ENCODE measurements around the gene FGF14. TPM values are rescaled to one million over a fixed set of nuclear protein-coding genes. Genes with fewer than 3 reads are reported as not detected.

FGF14 gene
- total RNA-seq, 2 donors from 2014 or later, result under 0.01 to 0.28 TPM

DNA sequence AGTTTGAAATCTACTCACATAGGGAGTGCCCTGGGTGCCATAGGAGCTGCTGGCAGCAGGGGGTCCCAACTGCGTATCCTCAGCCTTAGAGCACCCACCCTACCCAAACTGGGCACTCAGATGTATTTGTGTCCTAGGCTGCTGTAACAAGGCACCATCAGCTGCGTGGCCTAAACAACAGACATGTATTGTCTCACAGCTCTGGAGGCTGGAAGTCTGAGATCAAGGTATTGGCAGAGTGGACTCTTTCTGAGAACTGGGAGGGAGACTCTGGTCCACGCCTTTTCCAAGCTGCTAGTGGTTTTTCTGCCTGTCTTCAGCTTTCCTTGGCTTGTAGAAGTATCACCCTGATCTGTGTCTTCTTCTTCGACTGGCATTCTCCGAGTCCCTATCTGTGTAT lies 83.6 kb downstream of the FGF14 start:
- DNase-seq (ENCODE audit: low spot score), result no peak
- Histone ChIP-seq H3K36me3 (no peaks in the 10 kb centered on the region), H3K27me3 (replicated peaks; ENCODE audit: insufficient read depth) (no peaks in the 10 kb centered on the region), H3K4me3 (no peak overlapping the region), H3K4me1 (replicated peaks) (no peaks in the 10 kb centered on the region), H3K27ac (no peak overlapping the region), H3K9me3 (no peaks in the 10 kb centered on the region)
- WGBS, result 90% methylated on average over 5 of the region's 5 CpGs
- TF ChIP-seq, protein P1, sequence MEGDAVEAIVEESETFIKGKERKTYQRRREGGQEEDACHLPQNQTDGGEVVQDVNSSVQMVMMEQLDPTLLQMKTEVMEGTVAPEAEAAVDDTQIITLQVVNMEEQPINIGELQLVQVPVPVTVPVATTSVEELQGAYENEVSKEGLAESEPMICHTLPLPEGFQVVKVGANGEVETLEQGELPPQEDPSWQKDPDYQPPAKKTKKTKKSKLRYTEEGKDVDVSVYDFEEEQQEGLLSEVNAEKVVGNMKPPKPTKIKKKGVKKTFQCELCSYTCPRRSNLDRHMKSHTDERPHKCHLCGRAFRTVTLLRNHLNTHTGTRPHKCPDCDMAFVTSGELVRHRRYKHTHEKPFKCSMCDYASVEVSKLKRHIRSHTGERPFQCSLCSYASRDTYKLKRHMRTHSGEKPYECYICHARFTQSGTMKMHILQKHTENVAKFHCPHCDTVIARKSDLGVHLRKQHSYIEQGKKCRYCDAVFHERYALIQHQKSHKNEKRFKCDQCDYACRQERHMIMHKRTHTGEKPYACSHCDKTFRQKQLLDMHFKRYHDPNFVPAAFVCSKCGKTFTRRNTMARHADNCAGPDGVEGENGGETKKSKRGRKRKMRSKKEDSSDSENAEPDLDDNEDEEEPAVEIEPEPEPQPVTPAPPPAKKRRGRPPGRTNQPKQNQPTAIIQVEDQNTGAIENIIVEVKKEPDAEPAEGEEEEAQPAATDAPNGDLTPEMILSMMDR (IDR thresholded peaks at IDR 0.05), result no peak
- no peak for TF ChIP-seq POLR2A (IDR thresholded peaks at IDR 0.05)
- TF ChIP-seq POLR2AphosphoS5 (IDR thresholded peaks at IDR 0.05), result no peak
- intact Hi-C loops (cut with DNase I), result no loop called here

DNA sequence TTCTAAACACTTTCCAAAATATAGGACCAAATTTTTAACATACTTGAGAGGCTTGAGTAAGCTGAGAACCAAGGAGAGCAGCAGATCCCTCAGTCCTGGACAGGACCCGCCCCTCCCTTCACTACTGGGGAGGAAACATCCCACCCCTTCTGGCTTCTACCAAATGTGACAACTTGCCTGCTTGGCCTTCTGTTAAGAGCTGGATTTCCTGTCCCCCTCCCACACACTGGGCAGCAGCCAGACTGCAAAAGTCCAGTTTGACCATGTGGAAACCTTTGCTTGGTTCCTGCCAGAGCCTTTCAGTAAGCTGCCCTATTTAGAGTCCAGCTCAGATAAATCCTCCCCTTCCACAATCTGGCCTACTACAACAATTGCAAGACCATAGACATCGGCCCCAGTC lies 84.3 kb downstream of the FGF14 start:
- no peak overlapping the region for H3K27ac ChIP-seq
- intact Hi-C loops (cut with DNase I), result no loop called here
- H3K4me1 ChIP-seq (replicated peaks), result no peaks in the 10 kb centered on the region
- 59% methylated on average over 2 of the region's 2 CpGs for WGBS
- TF ChIP-seq POLR2A (IDR thresholded peaks at IDR 0.05) (no peak), POLR2AphosphoS5 (IDR thresholded peaks at IDR 0.05) (no peak)
- TF ChIP-seq, protein P1 (IDR thresholded peaks at IDR 0.05), result no peak
- no peaks in the 10 kb centered on the region for H3K27me3 ChIP-seq (replicated peaks; ENCODE audit: insufficient read depth)
- no peaks in the 10 kb centered on the region for H3K36me3 ChIP-seq
- H3K4me3 ChIP-seq, result no peak overlapping the region
- H3K9me3 ChIP-seq, result no peaks in the 10 kb centered on the region
- DNase-seq (ENCODE audit: low spot score), result no peak

DNA sequence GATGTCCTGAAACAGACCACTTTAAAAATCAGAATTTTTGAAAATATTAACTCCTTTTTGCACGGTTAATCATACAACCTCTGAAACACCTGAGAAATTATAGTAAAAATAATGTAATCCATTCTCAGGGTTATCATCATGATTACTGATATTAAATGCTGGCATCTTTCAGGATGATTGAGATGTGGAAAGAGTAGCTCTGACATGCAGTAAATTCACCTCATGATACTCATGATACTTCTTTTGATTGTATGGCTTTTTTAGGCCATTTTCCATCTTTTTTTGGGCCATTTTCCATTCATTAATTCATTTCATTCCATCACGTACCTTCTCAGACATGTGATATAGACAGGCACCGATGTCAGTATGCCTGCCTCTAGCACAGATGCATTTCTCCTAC lies 85.1 kb downstream of the FGF14 start:
- H3K27ac ChIP-seq, result no peak overlapping the region
- WGBS, result 92% methylated on average over 3 of the region's 3 CpGs
- H3K4me3 ChIP-seq, result no peak overlapping the region
- H3K4me1 ChIP-seq (replicated peaks), result no peaks in the 10 kb centered on the region
- H3K9me3 ChIP-seq, result no peaks in the 10 kb centered on the region
- no peaks in the 10 kb centered on the region for H3K36me3 ChIP-seq
- no peaks in the 10 kb centered on the region for H3K27me3 ChIP-seq (replicated peaks; ENCODE audit: insufficient read depth)
- no peak for DNase-seq (ENCODE audit: low spot score)
- TF ChIP-seq, protein P1 (IDR thresholded peaks at IDR 0.05), result no peak
- TF ChIP-seq POLR2A (IDR thresholded peaks at IDR 0.05) (no peak), POLR2AphosphoS5 (IDR thresholded peaks at IDR 0.05) (no peak)
- intact Hi-C loops (cut with DNase I), result no loop called here

DNA sequence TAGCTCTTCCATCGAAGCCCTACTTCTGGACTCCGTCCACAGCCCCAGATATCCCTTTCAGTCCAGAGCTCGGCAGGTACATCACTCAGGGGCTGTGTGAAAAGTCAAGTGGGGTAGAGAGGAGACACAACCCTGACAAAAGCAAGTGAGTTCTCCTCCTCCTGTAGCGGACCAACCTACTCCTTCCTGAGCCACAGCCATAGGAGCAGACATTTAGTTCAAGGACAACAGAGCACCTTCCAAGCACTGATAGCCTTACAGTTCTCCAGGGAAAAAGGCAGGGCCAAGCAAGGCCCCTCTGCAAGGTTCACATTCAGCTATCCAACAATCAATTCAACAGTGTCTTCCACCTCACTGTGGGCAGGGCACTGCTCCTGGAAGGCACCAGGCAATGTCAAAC lies 89.0 kb downstream of the FGF14 start:
- TF ChIP-seq POLR2AphosphoS5 (IDR thresholded peaks at IDR 0.05), result no peak
- Histone ChIP-seq H3K4me3 (no peak overlapping the region), H3K36me3 (no peaks in the 10 kb centered on the region), H3K27me3 (replicated peaks; ENCODE audit: insufficient read depth) (no peaks in the 10 kb centered on the region), H3K4me1 (replicated peaks) (no peaks in the 10 kb centered on the region), H3K9me3 (no peaks in the 10 kb centered on the region), H3K27ac (no peak overlapping the region)
- DNase-seq (ENCODE audit: low spot score), result no peak
- intact Hi-C loops (cut with DNase I), result no loop called here
- WGBS, result 91% methylated on average over 4 of the region's 4 CpGs

DNA sequence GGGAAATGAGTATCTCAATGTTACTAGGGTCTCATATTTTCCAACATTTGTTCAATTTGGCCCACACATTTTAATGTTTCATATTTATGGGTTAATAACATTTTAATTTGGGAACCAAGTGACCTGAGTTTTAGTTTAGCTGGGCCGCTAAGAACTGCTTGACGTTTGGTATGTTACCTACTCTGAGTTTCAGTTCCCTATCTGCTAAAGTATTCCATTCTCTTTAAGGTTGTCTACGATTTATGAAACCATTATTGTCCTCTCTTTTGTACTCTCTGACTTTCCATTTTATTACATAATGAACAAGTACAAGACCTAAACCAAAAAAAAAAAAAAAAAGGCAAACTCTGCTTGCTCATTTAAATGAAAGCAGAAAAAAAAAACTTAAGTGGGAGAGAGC lies 89.9 kb downstream of the FGF14 start:
- no peak for DNase-seq (ENCODE audit: low spot score)
- Histone ChIP-seq H3K9me3 (no peaks in the 10 kb centered on the region), H3K4me1 (replicated peaks) (no peaks in the 10 kb centered on the region), H3K27ac (no peak overlapping the region), H3K4me3 (no peak overlapping the region), H3K36me3 (no peaks in the 10 kb centered on the region), H3K27me3 (replicated peaks; ENCODE audit: insufficient read depth) (no peaks in the 10 kb centered on the region)
- intact Hi-C loops (cut with DNase I), result no loop called here
- 58% methylated on average over 3 of the region's 3 CpGs for WGBS
- no peak for TF ChIP-seq POLR2A (IDR thresholded peaks at IDR 0.05)
- TF ChIP-seq, protein P1 (IDR thresholded peaks at IDR 0.05), result no peak
- no peak for TF ChIP-seq POLR2AphosphoS5 (IDR thresholded peaks at IDR 0.05)
